Uterus (tissue), 2 donors: ENCODE measurements around the gene TTC39B.

Experiments
- POLR2A ChIP-seq, 2 donors: fragments of 450-650 bp; IDR thresholded peaks; one replicate each; pipeline ENCODE4 v1.6.1; 2016; ENCODE audit warnings: antibody characterized with exemption in 2 of 2, mild to moderate bottlenecking in 1 of 2, moderate library complexity in 1 of 2
- TF ChIP-seq, protein P1 (sequence below), 4 experiments: fragments of 200-600 bp in 2 of 4; fragments of 450-650 bp in 2 of 4; sonication (generic) in 2 of 4; IDR thresholded peaks; one replicate each; pipeline ENCODE4 v1.5.1; 2016 to 2019; ENCODE audit warnings: antibody characterized with exemption in 4 of 4, mild to moderate bottlenecking in 2 of 4, moderate library complexity in 1 of 4

DNA sequence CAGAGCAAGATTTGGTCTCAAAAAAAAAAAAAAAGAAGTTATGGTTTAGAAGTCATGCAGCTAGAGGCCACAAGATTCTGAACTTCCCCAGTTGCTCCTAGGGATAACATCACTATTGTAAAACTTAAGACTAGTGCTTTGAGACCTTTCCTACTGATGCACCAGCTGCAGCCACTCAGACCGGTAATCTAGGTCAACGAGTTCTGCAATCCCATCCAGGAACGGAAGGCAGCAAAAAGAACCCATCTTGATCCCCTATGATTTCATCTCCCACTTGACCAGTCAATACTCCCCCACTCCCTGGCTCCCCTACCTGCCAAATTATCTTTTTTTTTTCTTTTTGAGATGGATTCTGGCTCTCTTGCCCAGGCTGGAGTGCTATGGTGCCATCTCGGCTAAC lies 46.9 kb upstream of the TTC39B start:
- TF ChIP-seq, protein P1, sequence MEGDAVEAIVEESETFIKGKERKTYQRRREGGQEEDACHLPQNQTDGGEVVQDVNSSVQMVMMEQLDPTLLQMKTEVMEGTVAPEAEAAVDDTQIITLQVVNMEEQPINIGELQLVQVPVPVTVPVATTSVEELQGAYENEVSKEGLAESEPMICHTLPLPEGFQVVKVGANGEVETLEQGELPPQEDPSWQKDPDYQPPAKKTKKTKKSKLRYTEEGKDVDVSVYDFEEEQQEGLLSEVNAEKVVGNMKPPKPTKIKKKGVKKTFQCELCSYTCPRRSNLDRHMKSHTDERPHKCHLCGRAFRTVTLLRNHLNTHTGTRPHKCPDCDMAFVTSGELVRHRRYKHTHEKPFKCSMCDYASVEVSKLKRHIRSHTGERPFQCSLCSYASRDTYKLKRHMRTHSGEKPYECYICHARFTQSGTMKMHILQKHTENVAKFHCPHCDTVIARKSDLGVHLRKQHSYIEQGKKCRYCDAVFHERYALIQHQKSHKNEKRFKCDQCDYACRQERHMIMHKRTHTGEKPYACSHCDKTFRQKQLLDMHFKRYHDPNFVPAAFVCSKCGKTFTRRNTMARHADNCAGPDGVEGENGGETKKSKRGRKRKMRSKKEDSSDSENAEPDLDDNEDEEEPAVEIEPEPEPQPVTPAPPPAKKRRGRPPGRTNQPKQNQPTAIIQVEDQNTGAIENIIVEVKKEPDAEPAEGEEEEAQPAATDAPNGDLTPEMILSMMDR (IDR thresholded peaks at IDR 0.05), result no peak
- TF ChIP-seq POLR2A (IDR thresholded peaks at IDR 0.05), result no peak
